ENCODE measurements around the gene KCNH6. TPM values are rescaled to one million over a fixed set of nuclear protein-coding genes. Genes with fewer than 3 reads are reported as not detected.

The KCNH6 gene
- total RNA-seq, 1 experiment from 2014 or later, result not detected

GRCh38 chr17:63534816-63535455, 11.8 kb downstream of the KCNH6 start:
- no peak for DNase-seq (ENCODE audit: low read depth)

DNA sequence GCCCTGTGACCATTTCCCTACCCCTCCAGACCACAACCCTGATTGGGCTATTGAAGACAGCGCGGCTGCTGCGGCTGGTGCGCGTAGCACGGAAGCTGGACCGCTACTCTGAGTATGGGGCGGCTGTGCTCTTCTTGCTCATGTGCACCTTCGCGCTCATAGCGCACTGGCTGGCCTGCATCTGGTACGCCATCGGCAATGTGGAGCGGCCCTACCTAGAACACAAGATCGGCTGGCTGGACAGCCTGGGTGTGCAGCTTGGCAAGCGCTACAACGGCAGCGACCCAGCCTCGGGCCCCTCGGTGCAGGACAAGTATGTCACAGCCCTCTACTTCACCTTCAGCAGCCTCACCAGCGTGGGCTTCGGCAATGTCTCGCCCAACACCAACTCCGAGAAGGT, 12.5 kb downstream of the KCNH6 start:
- DNase-seq (ENCODE audit: low read depth), result no peak

GRCh38 chr17:63537001-63537400, 13.8 kb downstream of the KCNH6 start:
- peak; percentile 74 for DNase-seq (ENCODE audit: low read depth)

DNA sequence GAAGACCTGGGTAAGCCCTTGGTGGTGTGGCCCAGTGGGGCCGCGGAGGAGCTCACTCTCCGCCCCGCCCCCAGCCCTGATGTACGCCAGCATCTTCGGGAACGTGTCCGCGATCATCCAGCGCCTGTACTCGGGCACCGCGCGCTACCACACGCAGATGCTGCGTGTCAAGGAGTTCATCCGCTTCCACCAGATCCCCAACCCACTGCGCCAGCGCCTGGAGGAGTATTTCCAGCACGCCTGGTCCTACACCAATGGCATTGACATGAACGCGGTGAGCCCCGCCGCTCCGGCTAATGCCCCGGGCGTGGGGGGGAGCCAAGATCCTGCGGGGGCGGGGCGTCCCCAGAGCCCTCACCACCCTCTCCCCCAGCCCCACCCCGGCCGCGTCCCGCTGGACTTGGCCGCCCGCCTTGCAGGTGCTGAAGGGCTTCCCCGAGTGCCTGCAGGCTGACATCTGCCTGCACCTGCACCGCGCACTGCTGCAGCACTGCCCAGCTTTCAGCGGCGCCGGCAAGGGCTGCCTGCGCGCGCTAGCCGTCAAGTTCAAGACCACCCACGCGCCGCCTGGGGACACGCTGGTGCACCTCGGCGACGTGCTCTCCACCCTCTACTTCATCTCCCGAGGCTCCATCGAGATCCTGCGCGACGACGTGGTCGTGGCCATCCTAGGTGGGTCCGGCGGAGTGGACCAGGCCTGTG, 15.0 kb downstream of the KCNH6 start:
- DNase-seq (ENCODE audit: low read depth), result no peak

GRCh38 chr17:63538693-63539595, 15.8 kb downstream of the KCNH6 start:
- DNase-seq (ENCODE audit: low read depth), result no peak

DNA sequence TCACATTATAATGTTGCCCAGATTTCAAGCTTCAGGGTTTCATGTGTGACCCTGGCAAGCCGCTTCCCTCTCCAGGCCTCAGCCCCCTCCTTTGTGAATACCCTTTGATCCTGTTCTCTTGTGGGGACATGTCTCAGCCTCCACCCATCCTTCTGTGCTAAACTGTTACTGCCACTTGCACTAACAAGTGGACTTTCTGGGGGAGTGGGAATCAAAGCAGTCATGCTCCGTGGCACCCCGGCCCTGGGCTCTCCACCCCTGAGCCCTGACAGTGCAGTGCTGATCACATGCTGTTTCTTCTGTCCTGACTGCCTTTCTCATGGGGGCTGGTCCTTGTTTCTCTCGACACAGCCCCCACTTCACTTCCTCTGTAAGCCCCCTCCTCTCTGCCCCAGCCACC, 17.4 kb downstream of the KCNH6 start:
- no peak for DNase-seq (ENCODE audit: low read depth)

GRCh38 chr17:63542218-63542545, 19.0 kb downstream of the KCNH6 start:
- DNase-seq (ENCODE audit: low read depth), result no peak

- no peak for DNase-seq (ENCODE audit: low read depth)
Observed at GRCh38 chr17:63542942-63543821, 20.0 kb downstream of the KCNH6 start.

DNA sequence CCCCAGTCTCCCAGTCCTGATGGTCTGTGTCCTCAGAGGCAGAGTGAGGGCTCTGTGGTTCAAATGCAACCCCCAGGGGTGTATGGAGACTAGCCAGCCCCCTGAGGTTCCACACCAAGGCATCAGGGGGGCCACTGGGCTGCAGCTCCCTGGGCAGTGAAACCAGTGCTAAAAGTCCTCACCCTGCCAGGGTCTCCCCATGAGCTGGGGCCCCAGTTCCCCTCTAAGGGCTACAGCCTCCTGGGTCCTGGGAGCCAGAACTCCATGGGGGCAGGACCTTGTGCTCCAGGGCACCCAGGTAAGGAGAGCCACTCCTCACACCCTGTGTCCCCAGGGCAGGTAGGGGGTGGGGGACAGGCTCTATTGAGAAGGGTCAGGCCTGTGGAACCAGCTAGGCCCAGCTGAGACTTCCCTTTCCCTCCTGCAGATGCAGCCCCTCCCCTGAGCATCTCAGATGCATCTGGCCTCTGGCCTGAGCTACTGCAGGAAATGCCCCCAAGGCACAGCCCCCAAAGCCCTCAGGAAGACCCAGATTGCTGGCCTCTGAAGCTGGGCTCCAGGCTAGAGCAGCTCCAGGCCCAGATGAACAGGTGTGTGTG, 20.8 kb downstream of the KCNH6 start:
- DNase-seq (ENCODE audit: low read depth), result no peak

GRCh38 chr17:63544467-63545301, 21.5 kb downstream of the KCNH6 start:
- no peak for DNase-seq (ENCODE audit: low read depth)

DNA sequence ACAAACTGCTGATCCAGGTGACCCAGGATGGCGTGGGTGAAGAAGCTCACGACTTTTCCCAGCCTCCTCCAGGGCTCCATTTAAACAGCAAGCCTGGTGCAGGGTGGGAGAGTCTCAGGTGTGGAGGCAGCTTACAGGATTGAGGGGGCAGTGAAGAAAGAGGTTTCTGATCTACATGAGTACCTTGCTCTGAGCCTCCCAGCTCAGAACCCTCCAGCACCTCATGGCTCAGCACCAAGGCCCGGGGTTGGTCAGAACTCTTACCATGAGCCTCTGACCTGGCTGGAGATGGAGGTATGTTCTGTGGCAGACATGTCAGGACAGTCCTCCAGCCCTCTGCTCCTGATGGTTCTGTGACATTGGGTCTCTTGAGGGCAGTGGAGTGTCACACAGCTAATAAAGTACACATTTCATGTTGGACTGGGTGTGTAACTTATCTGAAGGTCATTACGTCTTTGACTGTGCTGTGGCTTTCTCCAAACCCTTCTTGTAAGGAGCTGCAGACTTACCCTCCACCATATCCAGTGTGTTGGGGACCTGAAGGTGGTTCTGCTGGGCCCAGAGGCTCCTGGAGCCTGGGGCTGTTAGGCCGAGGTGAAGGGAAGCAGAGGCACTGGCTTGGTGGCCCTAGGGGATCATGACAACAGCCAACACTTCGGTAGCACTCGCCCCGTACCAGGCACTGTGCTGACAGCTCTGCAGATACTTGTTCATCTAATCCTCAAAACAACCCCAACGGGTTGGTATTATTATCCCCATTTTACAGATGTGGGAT, 23.3 kb downstream of the KCNH6 start:
- DNase-seq (ENCODE audit: low read depth), result no peak

DNA sequence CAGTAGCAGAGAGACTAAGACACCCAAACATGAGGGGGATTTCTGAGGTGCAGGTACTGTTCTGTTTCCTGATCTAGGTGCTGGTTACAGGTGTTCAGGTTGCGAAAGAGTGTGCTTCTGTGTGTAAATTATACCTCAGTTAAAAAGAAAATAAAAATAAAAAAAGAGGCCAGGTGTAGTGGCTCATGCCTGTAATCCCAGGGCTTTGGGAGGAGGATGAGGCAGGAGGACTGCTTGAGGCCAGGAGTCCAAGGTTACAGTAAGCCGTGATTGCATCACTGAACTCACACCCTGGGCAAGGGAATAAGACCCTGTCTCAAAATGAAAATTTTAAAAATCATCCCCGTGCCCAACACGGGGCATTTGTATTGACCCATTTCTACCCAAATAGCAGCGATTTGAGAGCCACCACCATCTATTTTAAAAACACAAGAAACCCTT, 23.9 kb downstream of the KCNH6 start:
- DNase-seq (ENCODE audit: low read depth), result no peak

DNA sequence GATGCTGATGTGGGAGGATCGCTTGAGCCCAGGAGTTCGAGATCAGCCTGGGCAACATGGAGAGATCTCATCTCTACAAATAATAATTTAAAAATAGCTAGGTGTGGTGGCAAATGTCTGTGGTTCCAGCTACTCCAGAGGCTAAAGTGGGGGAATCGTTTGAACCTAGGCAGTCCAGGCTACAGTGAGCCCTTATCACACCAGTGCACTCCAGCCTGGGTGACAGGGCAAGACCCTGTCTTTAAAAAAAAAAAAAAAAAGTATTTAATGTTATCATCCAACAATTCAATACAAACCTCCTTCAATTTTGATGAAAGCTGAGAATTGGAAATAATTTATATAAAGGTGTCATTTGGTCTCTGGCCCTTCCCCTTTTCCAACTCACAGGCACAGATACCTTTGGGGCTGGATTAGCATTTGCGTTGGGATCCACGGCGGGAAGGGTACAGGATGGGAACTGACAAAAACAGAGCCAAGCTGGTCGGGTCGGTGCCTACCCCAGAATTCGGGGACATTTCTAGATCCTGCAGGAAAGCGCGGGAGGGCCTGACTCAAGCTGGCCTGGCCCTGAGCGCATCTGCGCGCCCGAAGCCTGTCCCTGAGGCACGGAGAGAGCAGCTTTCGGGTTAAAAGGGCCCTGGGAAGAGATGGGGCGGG, 26.3 kb downstream of the KCNH6 start:
- DNase-seq (ENCODE audit: low read depth), result no peak

DNA sequence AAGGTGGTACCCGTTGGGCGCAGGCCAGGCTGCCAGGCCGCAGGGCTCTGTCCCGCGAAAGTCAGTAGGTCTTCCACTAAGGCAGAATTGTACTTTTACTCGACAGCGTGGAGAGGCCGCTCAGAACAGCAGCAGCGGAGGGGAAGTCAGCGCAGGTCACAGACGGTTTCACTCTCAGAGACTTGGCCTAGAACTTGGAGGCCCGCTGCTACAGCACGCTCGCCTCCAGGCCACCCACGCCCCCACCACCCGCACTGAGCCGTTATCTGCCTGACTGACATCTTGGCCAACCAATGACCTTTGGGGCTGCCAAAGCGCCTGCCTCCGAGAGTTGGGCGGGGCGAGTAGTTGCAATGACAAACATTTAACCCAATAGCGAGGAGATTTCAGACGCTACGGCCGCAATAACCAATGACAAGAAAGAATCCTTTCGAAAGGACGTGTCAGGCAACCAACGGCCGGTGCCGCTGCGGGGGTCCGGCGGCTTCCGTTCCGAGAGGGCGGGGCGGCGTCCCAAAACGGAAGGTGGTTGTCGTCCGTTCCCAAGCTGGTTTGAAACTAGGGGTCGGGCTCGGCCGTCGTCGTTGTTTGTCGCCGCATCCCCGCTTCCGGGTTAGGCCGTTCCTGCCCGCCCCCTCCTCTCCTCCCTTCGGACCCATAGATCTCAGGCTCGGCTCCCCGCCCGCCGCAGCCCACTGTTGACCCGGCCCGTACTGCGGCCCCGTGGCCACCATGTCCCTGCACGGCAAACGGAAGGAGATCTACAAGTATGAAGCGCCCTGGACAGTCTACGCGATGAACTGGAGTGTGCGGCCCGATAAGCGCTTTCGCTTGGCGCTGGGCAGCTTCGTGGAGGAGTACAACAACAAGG, 27.0 kb downstream of the KCNH6 start, which contains the start of gene DCAF7:
TSS of gene DCAF7 (plus strand) at position 532 of the 871 bp plus-strand sequence. CDS start at position 733, 201 bp downstream.
- DNase-seq (ENCODE audit: low read depth), result peak; percentile 99

DNA sequence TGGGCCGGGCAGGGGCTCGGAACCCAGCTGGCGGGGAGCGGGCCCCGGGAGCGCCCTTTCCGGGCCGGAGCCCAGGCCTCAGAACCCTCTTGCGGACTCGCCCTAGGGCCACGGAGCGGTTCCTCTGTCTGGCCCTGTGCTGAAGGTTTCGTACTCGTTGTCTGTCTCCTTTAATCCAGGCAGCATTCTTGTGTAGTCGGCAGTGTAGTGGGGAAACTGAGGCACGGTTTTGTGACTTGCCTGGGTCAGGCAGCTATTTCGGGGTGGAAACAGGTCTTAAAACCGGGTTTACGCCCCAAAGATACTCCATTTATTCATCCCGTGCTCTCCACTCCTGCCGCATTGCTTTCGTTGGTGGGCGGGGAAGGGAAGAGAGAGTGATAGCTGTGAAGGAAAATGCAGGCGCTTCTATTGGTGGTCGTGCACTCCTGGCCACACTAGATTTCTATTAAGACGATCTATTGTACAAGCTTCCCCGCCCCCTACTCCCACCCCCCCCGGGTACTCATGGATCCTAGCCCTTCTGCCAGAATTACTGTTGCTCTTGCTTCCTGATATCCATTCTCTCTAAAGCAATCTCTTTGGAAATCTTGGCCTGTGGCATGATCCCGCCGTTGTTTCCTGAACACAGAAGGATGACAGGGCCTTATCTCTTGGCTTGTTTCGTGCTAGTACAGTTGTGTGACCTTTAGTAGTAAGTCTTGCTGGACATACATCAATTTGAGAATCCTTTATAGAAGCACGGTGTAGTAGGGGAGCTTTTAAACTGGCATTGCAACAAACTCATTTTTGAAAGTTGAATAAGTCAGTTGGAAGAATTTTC, 27.9 kb downstream of the KCNH6 start:
- DNase-seq (ENCODE audit: low read depth), result peak; percentile 49

GRCh38 chr17:63552211-63552610, 29.1 kb downstream of the KCNH6 start:
- DNase-seq (ENCODE audit: low read depth), result no peak
